AG08396 (cell line): ENCODE data around the gene PCAT6.

Experiments used
- DNase-seq: peaks from one replicate; pipeline ENCODE4 v3.0.0; 2012; ENCODE audit warnings: low spot score, mixed read lengths

PCAT6 gene

DNA sequence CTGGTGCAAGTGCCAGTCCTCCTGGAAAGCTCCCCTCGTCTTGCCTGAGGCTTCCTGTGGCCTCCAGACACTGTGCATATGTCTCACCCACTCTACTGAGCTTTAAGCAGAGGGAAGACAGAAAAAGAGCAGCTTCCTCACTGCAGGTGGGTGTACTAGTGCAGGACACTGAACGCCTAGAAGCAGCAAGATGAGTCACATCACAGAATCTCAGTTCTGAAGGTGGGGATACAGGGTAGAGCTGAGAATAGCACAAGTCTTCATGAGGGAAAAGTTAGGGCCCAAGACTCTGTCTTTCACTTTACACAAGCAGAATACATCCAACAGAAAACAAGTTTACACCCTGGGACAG lies 37.4 kb downstream of the PCAT6 start:
- no peak for DNase-seq

DNA sequence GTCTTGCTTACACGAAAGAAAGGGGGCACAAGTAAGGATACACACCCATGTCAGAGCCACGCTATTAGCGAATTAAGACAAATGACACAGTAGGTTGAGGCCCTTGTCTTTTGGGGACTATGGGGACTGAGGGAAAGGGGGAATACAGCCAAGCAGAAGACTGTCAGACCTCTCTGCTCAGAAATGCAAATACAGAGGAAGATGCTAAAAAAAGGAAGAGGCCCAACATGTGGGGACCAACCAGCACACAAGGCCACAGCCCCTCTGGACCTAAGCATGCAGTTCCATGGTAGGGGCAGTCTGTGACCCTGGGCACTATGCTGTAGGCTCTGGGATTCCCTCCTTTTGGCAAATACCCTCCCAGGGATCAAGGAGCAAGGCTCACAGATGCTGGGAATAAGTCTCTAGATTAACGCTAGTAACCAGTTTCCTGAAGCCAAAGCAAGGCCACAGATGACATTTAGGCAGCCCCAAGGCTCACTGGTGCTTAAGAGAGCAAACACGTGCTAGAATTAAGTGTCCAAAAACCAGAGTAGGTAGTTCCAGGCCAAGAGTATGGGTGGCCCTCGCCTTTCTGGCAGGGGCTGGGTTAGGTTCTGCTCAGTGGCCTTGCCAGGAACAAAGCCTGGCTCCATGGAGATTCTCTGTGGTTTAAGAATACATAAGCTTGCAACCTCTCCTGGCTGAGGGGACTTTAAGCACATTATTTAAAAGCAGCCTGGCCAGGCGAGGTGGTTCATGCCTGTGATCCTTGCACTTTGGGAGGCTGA lies 40.0 kb downstream of the PCAT6 start:
- no peak for DNase-seq

DNA sequence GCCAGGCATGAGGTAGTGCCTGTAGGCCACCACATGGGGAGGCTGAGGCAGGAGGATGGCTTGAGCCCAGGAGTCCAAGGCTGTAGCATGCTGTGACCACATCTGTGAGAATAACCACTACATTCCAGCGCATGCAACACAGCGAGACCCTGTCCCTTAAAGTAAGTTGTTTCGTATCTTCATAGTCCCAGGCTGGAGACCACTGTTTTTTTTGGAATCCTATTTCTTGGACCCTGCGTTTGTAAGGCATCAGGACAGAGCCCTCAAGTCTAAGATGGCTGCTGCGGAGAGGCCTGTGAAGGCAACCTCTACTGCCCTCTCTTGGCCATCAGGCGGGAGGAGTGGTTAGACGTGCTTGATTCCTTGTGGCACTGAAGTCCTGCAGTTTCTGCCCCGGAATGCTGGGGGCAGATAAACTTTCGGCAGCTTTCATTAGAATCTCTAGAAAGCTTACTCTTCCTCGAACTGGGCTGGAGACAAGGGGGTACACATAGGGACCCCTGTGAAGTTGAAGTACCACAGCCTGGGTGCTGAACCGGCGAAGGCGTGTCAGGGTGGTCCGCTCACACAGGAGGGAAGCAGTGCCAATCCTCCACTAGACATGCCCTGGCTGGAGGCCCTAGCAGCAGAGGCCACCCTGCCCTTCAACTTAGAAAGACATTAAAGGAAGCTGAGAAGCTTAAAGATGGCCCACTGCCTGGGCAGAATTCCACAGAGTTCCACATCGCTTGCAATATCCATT lies 41.6 kb downstream of the PCAT6 start:
- DNase-seq: peak; percentile 64

DNA sequence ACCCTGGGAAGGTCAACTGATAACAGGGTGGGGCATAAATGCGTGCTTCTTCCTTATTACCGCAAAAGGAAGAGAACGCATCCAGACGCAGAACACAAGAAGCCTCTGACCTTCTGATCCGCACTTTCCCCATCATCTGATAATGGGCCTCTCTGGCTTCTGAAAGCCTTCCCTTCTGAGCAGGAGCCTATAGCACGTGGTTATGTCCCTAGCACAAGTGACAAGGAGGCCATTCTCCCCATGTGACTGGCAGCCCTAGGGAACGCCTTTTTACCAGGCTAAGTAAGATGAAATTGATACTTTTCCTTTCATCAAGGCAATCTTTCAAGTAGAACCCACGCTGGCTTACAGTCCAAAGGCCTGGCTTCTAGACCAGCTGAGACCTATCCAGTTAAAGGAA lies 44.0 kb downstream of the PCAT6 start:
- no peak for DNase-seq

DNA sequence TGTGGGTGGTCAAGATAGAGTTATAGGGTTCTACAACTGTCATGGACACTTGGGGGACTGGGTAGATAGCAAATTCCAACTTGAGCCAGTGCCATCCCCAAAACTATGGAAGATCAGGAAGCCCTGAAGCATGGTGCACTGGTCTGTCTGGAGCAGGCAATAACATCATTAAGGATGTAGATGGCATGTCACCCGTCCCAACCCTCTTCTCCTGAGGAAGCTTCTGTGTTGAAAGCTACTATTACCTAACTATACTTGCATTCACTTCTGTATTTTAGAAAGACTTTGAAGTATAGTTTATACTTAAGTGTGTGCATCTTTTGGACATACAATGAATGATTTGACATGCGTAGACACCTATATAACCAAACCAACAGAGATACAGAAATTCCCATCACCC lies 45.3 kb downstream of the PCAT6 start:
- no peak for DNase-seq

DNA sequence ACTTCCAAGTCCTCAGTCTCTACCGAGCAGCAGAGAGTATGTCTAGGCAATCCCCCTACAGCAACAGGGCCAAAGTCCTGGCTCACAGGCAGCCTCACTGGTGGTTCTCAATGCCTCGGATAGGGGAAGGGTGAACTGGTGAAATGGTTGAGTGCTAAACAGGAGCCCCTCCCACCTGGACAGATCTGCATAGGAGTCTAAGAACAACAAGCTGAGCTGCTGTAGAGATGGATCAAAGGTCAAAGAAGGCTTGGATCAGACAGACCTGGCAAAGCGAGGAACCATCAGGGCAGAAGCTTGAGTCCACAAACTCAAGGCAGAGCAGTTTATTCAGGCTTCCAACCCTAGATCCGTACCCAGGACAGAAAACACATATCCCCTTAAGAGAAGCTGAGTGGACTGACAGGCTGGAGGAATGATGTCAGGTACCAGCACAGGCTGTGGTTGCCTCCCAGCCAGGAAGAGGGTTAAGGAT lies 46.4 kb downstream of the PCAT6 start:
- no peak for DNase-seq

DNA sequence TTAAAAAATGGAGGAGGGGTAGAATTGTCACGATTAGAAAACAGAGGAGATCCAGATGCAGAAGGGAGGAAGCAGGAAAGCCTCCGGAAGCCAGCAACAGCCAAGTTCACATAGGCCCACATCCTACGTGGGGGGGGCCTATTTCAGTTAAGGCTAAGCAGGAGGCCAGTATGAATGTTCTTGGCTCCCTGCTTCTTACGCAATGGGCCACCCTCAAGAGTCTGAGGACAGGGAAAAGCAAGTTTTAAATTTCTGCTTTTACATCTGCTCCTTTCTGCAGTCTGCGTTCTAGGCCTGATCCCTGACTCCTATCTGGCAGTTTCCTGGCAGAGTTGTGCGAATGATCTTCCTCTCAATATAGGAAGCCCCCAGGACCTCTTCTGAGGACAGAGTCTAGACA lies 47.6 kb downstream of the PCAT6 start:
- DNase-seq: no peak

DNA sequence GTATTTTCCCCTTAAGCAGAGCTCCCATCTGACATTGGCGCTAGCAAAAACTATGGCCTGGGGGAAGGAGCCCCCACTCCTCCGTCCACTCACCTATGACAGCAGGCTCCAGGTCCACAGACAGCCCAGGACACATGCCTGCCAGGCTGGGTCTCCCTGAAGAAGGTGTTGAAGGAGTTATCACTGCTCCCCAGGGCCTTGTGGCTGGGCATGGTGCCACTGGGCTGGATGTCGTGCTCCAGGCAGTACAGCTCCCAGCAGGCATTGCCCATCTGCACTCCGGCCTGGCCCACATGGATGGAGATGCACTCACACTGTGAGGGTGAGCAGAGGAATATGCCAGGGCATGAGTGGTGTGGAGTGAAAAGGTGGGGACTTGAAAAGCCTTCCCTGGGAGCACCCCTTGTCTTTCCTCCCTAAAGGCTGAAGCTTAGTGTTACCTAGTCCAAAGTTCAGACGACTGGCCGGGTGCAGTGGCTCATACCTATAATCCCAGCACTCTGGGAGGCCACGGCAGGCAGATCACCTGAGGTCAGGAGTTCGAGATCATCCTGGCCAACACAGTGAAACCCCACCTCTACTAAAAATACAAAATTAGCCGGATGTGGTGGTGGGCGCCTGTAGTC lies 48.1 kb downstream of the PCAT6 start:
- DNase-seq: no peak

DNA sequence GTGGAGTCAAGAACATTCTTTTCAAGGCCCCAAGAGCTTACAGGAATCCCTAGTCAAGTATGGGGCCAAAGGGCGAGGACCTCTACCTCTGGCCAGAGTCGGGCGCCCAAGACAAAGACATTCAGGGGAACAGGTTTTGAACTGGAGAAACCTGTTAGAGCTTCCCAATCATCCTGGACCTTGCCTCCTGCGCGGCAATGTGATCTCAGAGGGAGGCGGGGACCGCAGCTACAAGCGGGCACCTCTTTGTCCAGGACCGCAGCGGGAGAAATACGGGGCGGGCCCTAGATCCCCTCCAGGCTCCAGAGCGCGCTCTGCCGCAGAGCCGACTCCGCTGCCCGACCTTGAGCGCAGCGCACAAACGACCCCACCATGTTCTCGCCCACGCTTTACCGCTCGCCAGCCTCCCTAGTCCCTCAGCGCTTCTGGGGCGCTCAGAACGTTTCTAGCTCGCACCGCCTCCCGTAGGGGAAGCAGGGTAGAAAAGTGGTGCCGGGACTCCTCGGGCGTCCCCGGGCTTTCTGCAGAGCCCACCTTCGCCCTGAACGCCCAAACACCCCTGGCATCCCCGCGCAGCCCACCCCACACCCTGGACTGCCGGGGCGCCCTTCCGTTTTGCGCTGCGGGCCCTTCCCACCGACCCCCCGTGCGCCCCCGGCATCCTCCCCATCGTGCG lies 50.1 kb downstream of the PCAT6 start:
- DNase-seq: peak; percentile 62
